ENCODE results near the gene SLC9A8. TPM values are rescaled to one million over a fixed set of nuclear protein-coding genes. Genes with fewer than 3 reads are reported as not detected.

SLC9A8 gene
- total RNA-seq, 1 experiment from 2014 or later = 6.7 TPM

DNA sequence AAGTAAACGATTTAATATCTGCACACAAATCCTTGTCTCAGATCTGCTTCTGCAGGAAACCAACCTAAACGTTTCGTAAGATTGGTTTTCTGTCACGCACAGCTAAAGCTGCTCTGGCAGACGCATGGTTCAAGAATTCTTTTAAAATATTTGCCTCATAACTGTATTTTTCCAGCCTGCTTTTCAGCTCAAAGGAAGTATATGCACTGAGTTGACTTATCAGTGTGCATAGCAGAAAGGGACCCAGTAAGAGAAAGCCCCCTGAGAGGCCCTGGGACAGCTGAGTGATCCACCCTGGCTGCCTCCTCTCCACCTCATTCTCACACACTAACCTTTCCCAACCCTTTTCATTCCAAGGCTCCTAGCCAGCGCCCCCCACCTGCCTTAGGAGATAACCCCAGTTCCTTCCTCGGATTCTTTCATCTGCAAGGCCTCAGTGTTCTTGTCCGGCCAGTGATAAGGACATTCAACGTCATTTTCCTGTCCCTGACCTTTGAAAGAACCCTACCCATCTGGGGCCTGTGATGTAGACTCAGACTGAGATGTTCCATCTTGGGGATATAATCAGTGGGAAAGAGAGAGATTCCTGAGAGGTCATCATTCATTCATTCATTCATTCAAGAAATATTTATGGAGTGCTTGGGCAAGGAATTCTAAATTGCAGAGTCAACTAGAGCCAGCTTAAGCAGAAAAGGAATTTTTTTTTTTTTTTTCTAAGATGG lies 22.4 kb upstream of the SLC9A8 start:
- RAD21 ChIA-PET (ENCODE audit: low non-redundant PET in 1 of 2, low total read pairs in 2 of 2, uncharacterized antibody in 2 of 2, unreplicated experiment in 2 of 2) = no interaction called here

More for the DNA sequence above, 22.4 kb upstream of the SLC9A8 start:
- H2AFZ ChIP-seq (ENCODE audit: low read depth, low read length, poor library complexity, severe bottlenecking) = no peak overlapping the region
- H3K4me3 ChIP-seq (replicated peaks in 1 of 2; ENCODE audit: low read depth in 1 of 2, low read length in 2 of 2) = no peak overlapping the region
- peaks cover 4 to 30% of the 10 kb centered on the region in 2 experiments for H3K4me1 ChIP-seq (ENCODE audit: control insufficient read depth in 1 of 2, insufficient read depth in 2 of 2, low read length in 2 of 2)
- intact Hi-C loops (cut with micrococcal nuclease) = no loop called here
- BruUV-seq (replicated peaks) = no TSS peak
- ChIA-PET CTCF (interaction anchor here (1.5 to 1.6 kb wide), 2 partner anchors 18 to 180 kb away, joined by 3 read pairs; no protein-coding TSS in a partner anchor), POLR2A (no interaction called here)
- H3K79me2 ChIP-seq (ENCODE audit: insufficient read depth, low read length) = no peaks in the 10 kb centered on the region
- no peak overlapping the region for H3K9ac ChIP-seq (ENCODE audit: low read length)
- no peak for ATAC-seq
- H3K4me2 ChIP-seq (ENCODE audit: low read length) = no peak overlapping the region
- no peaks in the 10 kb centered on the region for H3K27me3 ChIP-seq (ENCODE audit: insufficient read depth, low read length)
- no peaks in the 10 kb centered on the region for H3K9me3 ChIP-seq (ENCODE audit: control insufficient read depth in 1 of 2, insufficient read depth in 1 of 2, low read depth in 1 of 2, low read length in 2 of 2)
- H4K20me1 ChIP-seq (ENCODE audit: insufficient read depth) = no peaks in the 10 kb centered on the region
- H3K9me2 ChIP-seq (ENCODE audit: insufficient read depth) = no peaks in the 10 kb centered on the region
- no peaks in the 10 kb centered on the region for H3K36me3 ChIP-seq (ENCODE audit: control insufficient read depth in 1 of 2, insufficient read depth in 2 of 2, low read length in 2 of 2)
- TF ChIP-seq ELF1 (IDR thresholded peaks at IDR 0.05; ENCODE audit: borderline replicate concordance, low read depth) (no peak), YY1 (IDR thresholded peaks at IDR 0.05; ENCODE audit: extremely low read depth, insufficient replicate concordance, low read depth, low read length) (no peak), EGR1 (IDR thresholded peaks at IDR 0.05; ENCODE audit: low read depth) (no peak), TCF7L2 (IDR thresholded peaks at IDR 0.05; ENCODE audit: borderline replicate concordance, extremely low read depth, insufficient read depth, insufficient read length) (no peak), SP1 (IDR thresholded peaks at IDR 0.05; ENCODE audit: low read depth) (no peak), EZH2 (IDR thresholded peaks at IDR 0.05) (no peak), JUND (IDR thresholded peaks at IDR 0.05) (no peak), SIN3A (IDR thresholded peaks at IDR 0.05; ENCODE audit: low read depth) (no peak), SRF (IDR thresholded peaks at IDR 0.05; ENCODE audit: low read depth) (no peak), RAD21 (IDR thresholded peaks at IDR 0.05; ENCODE audit: low read depth) (no peak), POLR2AphosphoS5 (IDR thresholded peaks at IDR 0.05; ENCODE audit: low read depth, low read length) (no peak)
- TF ChIP-seq, protein P1, sequence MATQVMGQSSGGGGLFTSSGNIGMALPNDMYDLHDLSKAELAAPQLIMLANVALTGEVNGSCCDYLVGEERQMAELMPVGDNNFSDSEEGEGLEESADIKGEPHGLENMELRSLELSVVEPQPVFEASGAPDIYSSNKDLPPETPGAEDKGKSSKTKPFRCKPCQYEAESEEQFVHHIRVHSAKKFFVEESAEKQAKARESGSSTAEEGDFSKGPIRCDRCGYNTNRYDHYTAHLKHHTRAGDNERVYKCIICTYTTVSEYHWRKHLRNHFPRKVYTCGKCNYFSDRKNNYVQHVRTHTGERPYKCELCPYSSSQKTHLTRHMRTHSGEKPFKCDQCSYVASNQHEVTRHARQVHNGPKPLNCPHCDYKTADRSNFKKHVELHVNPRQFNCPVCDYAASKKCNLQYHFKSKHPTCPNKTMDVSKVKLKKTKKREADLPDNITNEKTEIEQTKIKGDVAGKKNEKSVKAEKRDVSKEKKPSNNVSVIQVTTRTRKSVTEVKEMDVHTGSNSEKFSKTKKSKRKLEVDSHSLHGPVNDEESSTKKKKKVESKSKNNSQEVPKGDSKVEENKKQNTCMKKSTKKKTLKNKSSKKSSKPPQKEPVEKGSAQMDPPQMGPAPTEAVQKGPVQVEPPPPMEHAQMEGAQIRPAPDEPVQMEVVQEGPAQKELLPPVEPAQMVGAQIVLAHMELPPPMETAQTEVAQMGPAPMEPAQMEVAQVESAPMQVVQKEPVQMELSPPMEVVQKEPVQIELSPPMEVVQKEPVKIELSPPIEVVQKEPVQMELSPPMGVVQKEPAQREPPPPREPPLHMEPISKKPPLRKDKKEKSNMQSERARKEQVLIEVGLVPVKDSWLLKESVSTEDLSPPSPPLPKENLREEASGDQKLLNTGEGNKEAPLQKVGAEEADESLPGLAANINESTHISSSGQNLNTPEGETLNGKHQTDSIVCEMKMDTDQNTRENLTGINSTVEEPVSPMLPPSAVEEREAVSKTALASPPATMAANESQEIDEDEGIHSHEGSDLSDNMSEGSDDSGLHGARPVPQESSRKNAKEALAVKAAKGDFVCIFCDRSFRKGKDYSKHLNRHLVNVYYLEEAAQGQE (IDR thresholded peaks at IDR 0.05; ENCODE audit: low read depth) = no peak
- TF ChIP-seq, protein P2, sequence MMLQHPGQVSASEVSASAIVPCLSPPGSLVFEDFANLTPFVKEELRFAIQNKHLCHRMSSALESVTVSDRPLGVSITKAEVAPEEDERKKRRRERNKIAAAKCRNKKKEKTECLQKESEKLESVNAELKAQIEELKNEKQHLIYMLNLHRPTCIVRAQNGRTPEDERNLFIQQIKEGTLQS (IDR thresholded peaks at IDR 0.05) = no peak
- H3K27ac ChIP-seq (ENCODE audit: low read depth, low read length) = no peak overlapping the region
- DNase-seq (ENCODE audit: low read depth, low spot score) = no peak
